Activated CD8-positive, alpha-beta memory T cell treated with anti-CD3 and anti-CD28 coated beads for 4 hours (primary cell): ENCODE results near the gene CCDC57.
"Not testable (repeated sequence)": the region's sequence is repeated elsewhere in the genome, so short reads cannot be mapped to it uniquely, and the experiment has no call there.

Experiments used
- DNase-seq, 2 donors: peaks; one replicate each; pipeline ENCODE4 v3.0.0-alpha.2; 2020; ENCODE audit warnings: low read depth in 2 of 2

The CCDC57 gene

GRCh38 chr17:82212331-82213250 lies at the start of gene CCDC57:
Gene CCDC57, minus strand, starts transcription at chr17:82212842. Its CDS starts 10,898 bp downstream, at chr17:82201944.
- no peak for DNase-seq

- no peak for DNase-seq
Measured at GRCh38 chr17:82262344-82262743, 49.7 kb upstream of the CCDC57 start.

- not testable (repeated sequence) for DNase-seq
Measured at GRCh38 chr17:82259972-82260961, 47.6 kb upstream of the CCDC57 start.

GRCh38 chr17:82258555-82258954 lies 45.9 kb upstream of the CCDC57 start:
- DNase-seq: no peak

GRCh38 chr17:82257473-82257872 lies 44.8 kb upstream of the CCDC57 start:
- peak; percentile 41 to 62 for DNase-seq

GRCh38 chr17:82256242-82256885 lies 43.7 kb upstream of the CCDC57 start:
- DNase-seq: no peak

- no peak for DNase-seq
Measured at GRCh38 chr17:82255402-82255972, 42.8 kb upstream of the CCDC57 start.

GRCh38 chr17:82254746-82255145 lies 42.1 kb upstream of the CCDC57 start:
- not testable (repeated sequence) for DNase-seq

- DNase-seq: not testable (repeated sequence)
Measured at GRCh38 chr17:82254096-82254495, 41.5 kb upstream of the CCDC57 start.

GRCh38 chr17:82253179-82253544 lies 40.5 kb upstream of the CCDC57 start:
- DNase-seq: no peak

GRCh38 chr17:82252511-82253178 lies 40.0 kb upstream of the CCDC57 start:
- DNase-seq: no peak

- no peak for DNase-seq
Measured at GRCh38 chr17:82250868-82251500, 38.3 kb upstream of the CCDC57 start.

- no peak for DNase-seq
Measured at GRCh38 chr17:82249896-82250581, 37.4 kb upstream of the CCDC57 start.

GRCh38 chr17:82248815-82249674 lies 36.4 kb upstream of the CCDC57 start:
- no peak for DNase-seq

GRCh38 chr17:82247856-82248671 lies 35.4 kb upstream of the CCDC57 start:
- DNase-seq: no peak

- no peak for DNase-seq
Measured at GRCh38 chr17:82247182-82247823, 34.7 kb upstream of the CCDC57 start.
